GM21367 (cell line): ENCODE data around the gene CYBA.

Experiments
- ATAC-seq: cut with Tn5 transposase; IDR thresholded peaks from one replicate; pipeline ENCODE4 v1.9.1; 2021; ENCODE audit not compliant: unreplicated experiment

Gene CYBA

DNA sequence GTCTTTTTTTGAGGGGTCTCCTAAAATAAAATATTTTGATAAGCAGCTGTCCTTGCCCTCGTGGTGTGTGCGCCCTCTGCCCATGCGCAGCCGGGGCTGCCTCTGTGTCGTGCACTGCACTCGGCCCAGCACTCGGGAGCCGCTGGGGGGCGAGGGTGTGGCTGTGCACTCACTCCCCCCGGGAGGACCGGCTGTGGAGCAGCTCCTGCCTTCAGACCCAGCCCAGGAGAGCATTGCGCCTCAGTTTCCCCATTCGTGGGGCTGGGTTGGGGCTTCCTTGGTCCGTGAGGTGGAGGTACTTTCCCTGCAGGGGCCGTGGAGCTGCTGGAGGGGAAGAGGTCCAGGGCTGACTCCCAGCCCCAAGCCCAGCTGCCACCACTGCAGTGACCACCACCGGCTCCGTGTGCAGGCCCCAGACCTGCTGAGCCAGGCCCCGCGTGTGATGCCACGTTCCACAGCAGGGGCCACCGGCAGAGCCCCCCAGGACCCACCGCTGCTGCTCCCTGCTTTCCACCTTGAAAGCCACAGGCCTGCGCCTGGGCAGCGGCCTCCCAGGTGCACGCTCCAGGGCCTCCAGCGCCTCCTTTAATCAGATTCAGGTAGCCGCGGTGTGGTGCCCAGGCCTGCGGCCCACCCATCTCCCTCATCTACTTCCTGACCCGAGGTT is 18.8 kb downstream of the CYBA start:
- no peak for ATAC-seq

GRCh38 chr16:88631384-88631783 is 19.5 kb downstream of the CYBA start:
- ATAC-seq = no peak

DNA sequence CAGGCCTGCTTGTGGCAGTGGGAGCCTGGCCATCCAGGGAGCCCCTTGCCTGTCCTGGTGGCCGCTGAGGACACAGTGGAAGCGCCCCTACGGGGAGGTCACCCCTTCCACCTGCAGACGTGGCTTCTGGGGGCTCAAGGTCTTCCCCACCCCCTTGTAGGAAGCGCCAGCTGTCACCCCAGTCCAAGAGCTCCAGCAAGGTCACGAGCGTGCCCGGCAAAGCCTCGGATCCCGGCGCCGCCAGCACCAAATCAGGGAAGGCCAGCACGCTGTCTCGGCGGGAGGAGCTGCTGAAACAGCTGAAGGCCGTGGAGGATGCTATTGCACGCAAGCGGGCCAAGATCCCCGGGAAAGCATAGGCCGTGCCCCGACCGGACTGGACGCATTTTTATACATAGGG is 19.9 kb downstream of the CYBA start:
- ATAC-seq = no peak

DNA sequence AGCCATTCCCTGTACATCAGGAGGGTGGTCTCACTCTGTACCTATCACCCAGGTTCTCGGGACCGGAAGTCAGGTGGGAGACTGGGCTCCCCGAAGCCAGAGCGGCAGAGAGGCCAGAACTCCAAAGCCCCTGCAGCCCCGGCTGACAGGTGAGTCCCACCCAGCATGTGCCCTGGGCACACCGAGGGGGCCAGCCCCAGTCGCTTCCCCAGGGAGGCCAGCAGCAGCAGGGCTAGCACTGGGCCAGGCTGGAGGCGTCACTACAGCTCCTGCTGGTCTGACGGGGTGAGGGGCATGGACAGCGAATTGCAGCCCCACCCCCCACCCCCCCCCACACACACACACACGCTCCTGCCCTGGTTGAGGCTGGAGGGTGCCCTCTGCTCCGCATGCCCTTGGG is 20.4 kb downstream of the CYBA start:
- no peak for ATAC-seq

- no peak for ATAC-seq
These were observed 21.0 kb downstream of the CYBA start for GRCh38 chr16:88629835-88630234.

DNA sequence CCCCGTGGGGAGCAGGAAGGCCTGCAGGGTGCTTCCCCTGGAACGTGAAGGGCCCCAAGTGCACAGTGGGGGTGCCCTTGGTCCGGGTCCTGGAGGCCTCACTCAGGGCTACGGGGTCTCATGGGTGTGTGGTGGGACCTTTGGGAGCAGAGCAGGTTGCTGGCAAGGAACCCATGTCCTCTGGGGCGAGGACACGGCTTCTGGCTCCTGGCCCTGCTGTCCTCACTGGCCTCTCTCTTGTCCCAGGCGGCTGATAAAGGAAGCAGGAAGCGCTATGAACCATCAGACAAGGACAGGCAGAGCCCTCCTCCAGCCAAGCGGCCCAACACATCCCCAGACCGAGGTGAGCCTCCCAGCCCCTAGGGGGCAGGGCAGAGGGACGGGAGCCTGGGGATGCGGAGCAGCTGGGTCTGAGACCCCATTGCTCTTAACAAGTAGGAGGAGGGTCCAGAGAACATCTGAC is 22.3 kb downstream of the CYBA start:
- no peak for ATAC-seq

GRCh38 chr16:88627531-88628411 is 23.1 kb downstream of the CYBA start:
- ATAC-seq = no peak

DNA sequence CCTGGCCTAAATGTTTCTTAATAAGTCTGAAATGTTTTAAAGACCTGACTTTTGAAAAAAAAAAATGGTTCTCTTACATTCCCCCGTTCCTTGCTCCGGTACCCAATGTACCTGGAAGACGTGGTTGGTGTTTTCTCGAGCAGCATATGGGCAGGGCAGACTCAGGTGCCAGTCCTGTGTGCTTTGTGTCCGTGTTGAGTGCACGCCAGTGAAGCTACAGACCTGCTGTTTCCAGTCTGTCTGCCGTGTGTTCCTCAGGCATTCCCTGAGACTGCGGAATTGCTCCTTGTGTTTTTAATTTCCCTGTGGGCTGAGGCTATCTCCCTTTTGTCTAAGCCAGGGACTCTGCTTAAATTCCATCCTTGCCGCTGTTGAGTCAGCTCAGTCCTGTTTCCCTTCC is 24.2 kb downstream of the CYBA start:
- no peak for ATAC-seq

DNA sequence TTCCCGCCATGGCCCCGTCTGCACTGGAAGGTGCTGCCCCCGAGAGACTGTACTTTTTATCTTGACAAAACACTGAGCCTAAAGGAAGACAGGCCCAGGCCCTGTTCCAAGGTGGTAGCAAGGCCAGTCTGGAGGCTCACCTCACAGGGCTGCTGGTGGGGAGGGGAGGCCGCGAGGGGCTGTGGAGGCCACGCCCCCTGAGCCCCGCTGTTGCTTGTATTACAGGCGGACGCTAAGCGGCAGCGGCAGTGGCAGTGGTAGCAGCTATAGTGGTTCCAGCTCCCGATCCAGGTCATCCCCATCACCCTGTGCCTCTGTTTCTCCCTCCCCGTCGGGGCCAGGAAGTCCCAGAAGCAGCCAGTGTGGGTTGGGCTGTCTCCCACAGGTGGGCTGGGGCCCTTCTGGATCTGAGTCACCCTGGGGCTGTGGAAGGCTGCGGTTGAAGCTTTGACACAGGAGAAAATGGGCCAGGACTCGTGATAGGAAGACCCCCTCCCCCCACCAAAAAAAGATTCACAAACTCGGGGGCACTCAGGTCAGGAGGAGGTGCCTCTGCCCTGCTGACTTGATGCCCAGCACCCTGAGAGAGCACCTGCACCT is 25.8 kb downstream of the CYBA start:
- ATAC-seq = no peak

GRCh38 chr16:88624481-88624880 is 26.4 kb downstream of the CYBA start:
- no peak for ATAC-seq

GRCh38 chr16:88623858-88624257 is 27.0 kb downstream of the CYBA start:
- ATAC-seq = no peak

DNA sequence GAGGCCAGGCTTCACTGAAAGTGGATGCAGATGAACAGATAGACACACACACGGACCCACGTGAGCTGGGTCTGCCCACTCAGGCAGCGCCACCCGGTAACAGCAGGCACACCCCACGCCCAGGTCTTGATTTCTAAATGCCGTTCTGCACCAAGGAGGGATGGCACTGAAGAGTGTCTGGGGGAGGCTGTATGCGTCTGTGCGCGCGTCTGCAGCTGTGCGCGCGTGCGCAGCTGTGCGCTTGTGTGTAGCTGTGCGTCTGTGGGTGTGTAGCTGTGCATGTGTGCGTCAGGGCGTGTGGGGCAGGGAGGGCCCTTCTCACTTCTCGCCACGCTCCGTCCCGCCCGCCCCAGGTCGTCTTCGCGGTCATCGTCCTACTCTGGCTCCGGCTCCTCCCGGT is 28.0 kb downstream of the CYBA start:
- ATAC-seq = no peak

DNA sequence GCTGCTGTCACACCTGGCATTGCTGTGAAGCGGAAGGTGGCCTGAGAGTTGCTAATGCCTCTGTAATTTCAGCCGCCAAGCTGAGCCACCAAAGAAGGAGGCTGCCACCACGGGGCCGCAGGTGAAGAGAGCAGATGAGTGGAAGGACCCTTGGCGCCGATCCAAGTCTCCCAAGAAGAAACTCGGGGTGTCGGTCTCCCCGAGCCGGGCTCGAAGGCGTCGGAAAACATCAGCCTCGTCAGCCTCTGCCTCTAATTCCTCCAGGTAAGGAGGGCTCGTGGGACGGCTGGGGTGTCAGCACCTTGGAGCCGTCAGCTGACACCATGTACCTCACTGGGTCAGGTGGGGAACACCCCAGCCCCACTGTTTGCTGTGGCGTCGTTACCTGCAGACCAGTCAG is 28.7 kb downstream of the CYBA start:
- no peak for ATAC-seq

- no peak for ATAC-seq
These were observed 30.7 kb downstream of the CYBA start for GRCh38 chr16:88619859-88620815.

DNA sequence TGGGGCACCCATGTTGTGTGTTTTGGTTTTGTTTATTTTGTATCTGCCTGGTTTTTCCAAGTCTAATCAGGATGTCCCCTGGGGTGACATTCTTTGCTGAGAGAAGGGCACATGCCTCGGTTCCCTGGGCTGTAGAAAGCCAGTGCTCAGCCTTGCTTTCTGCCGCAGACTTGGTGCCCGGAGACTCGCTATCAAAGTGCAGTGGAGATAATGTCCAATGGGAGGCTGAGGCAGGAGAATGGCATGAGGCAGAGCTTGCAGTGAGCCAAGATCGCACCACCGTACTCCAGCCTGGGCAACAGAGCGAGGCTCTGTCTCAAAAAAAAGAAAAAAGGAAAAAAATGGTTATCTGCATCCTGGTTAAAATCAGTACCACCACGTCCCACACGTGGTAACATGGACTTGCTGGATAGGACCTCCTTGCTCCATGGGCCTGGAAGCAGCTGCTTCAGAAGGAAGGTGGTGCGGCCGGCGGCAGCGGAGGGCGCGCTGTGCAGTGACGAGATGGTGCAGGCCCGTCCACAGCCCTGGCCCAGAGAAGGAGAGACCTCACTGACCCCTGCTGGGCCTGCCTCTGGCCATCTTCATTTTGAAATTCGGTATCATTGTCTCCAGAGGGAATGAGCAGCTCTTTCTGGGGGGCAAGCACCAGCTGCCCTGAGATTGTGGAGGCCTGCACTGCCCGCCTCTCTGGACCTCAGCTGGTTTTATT is 31.7 kb downstream of the CYBA start:
- no peak for ATAC-seq

- ATAC-seq = no peak
These were observed 32.5 kb downstream of the CYBA start for GRCh38 chr16:88618182-88618955.

DNA sequence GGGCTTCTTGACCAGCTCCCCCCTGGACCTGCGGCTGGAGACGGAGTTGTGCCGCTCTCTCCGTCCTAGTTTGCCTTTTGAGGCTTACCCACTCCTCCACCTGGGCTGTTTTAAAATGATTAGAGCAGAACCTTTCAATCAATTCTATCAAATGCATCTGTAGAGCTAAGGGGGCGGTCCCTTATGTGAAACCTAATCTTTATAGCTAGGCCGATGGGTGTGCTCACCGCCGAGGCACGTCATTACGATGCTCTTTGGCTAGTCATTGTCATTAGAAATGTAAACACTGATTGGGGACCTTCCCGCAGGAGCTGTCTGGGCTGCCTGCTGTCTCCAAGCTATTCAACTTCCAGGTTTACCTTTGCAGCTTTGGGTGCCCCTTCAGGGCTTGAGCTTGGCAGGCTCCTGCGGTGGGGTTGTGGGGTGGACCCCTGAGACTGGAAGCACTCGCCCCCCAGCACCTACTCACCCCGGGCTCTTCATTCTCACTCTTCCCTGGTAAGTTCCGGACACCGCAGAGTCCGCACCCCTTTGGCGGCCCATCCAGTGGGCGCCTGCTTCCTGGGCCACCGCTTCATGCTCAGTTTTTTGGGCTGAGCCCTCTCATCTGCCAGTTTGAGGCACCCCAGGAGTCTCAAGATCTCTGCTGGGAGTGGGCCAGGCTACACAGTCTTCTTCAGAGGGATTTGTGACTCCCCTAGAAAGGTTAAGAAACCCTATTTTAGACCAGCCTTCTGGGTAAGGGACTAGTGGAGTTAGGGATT is 33.4 kb downstream of the CYBA start:
- ATAC-seq = no peak

DNA sequence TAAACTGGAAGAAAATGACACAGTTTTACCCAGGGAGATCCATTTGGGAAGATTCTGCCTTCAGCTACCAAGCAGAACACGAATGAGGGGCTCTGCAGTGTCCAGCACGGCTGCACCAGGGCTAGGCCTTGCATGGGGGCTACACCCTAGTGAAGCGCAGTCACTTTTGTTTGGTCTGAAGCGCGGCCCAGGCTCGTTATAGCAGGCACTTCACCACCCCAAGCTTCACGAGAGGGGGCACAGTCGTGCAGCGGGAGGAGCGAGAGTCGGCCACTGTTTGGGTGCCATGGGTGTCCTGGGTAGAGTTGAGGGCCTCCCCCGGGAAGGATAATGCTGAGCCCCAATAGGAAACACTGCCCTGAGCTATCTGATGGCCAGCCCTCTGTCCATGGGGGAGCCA is 34.1 kb downstream of the CYBA start:
- no peak for ATAC-seq

DNA sequence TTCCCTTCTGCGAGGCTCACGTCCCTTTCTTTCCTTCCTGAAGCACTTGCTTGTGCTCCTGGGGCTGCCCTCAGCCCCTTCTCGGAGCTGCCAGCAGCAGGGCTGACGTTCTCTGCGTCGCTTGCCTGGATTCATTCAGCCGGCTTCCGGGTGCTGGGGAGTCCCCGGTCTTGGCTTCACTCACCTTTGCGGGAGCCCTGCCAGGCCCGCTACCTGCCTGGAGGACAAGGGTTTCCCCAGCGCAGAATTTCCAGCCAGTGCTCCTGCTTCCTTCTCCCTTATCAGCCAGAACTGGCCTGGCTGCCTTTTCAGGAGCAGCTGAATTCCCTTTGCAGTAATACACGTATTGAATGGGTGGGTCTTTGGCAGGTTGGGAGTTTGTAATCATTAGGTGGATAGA is 34.5 kb downstream of the CYBA start:
- ATAC-seq = no peak
